ENCODE results near the gene SRPK3.

Gene SRPK3

GRCh38 chrX:153769158-153769864 lies 11.5 kb upstream of the SRPK3 start:
- DNase-seq (ENCODE audit: insufficient read length, low spot score): no peak
- no peak for FAIRE-seq

DNA sequence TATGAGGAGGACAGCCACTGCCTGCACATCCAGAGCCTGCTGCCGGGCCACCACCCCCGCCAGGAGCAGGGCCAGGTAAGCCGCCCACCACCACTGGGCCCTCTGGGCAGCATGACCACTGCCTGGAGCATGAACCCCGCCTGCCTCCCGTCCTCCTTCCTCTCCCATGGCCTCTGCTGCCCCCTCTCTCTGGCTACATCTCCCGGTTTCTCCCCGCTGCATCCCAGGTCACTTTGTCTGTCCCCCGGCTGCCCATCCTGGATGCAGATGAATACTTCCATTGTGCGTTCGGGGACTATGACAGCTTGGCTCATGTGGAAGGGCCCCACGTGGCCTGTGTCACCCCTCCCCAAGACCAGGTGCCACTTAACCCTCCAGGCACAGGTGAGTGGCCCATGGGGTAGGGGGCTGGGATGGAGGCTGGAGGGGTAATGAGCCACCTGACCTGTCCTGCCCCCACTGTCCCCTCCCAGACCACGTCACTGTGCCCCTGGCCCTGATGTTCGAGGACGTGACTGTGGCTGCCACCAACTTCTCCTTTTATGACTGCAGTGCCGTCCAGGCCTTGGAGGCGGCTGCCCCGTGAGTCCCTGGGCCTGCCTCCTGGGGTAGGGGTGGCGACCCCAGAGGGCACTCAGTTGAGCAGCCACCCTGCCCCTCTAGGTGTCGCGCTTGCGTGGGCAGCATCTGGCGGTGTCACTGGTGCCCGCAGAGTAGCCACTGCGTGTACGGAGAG lies 10.8 kb upstream of the SRPK3 start:
- DNase-seq (ENCODE audit: insufficient read length, low spot score): no peak
- no peak for FAIRE-seq

GRCh38 chrX:153770601-153771414 lies 10.0 kb upstream of the SRPK3 start:
- no peak for DNase-seq (ENCODE audit: insufficient read length, low spot score)
- no peak for FAIRE-seq

DNA sequence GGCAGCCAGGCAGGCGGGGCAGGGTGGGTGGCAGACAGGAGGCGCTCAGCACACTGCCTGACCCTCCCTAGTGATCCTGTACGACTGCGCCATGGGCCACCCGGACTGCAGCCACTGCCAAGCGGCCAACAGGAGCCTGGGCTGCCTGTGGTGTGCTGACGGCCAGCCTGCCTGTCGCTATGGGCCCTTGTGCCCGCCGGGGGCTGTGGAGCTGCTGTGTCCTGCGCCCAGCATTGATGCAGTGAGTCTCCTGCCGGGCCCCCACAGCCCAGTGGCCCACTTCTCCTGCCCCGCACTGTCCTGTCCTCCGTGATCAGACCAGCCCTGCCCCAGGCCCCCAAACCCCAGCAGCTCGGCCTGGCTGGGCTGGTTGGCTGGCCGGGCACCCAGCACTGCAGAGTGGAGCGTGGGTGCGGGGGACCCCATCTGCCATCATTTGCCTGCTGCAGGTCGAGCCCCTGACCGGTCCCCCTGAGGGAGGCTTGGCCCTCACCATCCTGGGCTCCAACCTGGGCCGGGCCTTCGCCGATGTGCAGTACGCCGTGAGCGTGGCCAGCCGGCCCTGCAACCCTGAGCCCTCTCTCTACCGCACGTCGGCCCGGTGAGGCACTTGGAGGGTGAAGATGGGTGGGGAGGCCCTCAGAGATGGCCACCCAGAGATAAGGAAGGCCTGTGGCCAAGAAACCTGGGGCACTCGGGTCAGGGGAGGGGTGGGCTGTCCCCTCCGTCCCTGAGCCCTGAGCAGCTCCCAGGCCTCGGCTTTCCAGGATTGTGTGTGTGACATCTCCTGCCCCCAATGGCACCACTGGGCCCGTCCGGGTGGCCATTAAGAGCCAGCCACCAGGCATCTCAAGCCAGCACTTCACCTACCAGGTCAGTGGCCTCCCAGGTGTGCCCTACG lies 9.2 kb upstream of the SRPK3 start:
- DNase-seq (ENCODE audit: insufficient read length, low spot score) (no peak), FAIRE-seq (no peak)

- no peak for DNase-seq (ENCODE audit: insufficient read length, low spot score)
- no peak for FAIRE-seq
Measured at GRCh38 chrX:153772316-153773217, 8.3 kb upstream of the SRPK3 start.

- DNase-seq (ENCODE audit: insufficient read length, low spot score) (no peak), FAIRE-seq (no peak)
Measured at GRCh38 chrX:153773218-153773611, 7.6 kb upstream of the SRPK3 start.

DNA sequence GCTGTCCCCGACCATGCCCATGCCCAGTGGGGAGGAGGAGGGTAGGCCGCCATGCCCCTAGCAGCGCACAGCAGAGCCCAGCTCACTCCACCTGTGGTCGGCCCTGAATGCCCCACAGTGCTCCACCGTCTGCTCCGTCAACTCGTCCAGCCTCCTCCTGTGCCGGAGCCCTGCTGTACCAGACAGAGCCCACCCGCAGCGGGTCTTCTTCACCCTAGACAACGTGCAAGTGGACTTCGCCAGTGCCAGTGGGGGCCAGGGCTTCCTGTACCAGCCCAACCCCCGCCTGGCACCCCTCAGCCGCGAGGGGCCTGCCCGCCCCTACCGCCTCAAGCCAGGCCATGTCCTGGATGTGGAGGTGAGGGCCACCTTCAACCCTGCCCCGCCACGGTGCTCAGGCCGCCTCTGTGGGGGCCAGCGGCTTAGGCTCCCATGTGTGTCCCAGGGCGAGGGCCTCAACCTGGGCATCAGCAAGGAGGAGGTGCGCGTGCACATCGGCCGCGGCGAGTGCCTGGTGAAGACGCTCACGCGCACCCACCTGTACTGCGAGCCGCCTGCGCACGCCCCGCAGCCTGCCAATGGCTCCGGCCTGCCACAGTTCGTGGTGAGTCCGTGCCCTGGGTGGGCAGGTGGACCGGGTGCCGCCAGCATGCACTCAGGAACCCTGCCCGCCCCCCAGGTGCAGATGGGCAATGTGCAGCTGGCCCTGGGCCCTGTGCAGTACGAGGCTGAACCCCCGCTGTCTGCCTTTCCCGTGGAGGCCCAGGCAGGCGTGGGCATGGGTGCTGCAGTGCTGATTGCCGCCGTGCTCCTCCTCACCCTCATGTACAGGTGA lies 6.9 kb upstream of the SRPK3 start:
- FAIRE-seq (no peak), DNase-seq (ENCODE audit: insufficient read length, low spot score) (no peak)

GRCh38 chrX:153774576-153775292 lies 6.1 kb upstream of the SRPK3 start:
- FAIRE-seq: no peak
- no peak for DNase-seq (ENCODE audit: insufficient read length, low spot score)

DNA sequence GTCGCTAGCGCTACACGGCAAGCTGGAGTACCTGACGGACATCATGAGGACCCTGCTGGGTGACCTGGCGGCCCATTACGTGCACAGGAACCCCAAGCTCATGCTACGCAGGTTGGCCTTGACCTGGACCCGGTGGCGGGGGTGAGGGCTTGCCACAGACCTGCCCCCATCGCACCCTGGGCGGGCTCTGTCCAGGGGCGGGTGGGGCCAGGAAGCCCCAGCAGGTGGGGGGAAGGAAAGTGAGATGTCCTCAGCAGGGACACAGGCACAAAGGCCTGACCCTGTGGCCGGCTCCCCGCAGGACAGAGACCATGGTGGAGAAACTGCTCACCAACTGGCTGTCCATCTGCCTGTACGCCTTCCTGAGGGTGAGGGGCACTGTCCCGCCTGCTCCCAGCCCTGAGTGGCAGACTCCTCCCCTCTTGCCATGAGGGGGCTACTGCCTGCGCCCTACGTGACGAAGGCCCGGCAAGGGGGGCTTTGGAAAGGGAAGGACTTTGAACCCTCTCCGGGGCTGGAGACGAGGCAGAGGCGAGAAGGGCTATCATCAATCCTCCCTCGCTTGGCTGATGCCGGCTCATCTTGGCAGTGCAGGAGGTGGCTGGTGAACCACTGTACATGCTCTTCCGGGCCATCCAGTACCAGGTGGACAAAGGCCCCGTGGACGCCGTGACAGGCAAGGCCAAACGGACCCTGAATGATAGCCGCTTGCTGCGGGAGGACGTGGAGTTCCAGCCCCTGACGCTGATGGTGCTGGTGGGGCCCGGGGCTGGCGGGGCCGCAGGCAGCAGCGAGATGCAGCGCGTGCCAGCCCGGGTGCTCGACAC lies 5.3 kb upstream of the SRPK3 start:
- DNase-seq (ENCODE audit: insufficient read length, low spot score) (no peak), FAIRE-seq (no peak)

DNA sequence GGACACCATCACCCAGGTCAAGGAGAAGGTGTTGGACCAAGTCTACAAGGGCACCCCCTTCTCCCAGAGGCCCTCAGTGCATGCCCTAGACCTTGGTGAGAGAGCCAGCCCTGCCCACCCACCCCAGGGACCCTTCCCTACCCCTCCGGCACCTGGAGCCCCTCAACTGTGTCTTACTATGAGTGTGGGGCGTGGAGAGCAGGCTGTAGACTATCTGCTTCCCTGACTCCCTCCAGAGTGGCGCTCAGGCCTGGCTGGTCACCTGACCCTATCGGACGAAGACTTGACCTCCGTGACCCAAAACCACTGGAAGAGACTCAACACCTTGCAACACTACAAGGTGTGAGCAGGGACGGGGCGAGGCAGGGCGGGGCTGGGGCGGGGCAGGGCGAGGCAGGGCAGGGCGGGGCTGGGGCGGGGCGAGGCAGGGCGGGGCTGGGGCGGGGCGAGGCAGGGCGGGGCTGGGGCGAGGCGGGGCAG lies 4.7 kb upstream of the SRPK3 start:
- FAIRE-seq (no peak), DNase-seq (ENCODE audit: insufficient read length, low spot score) (no peak)

DNA sequence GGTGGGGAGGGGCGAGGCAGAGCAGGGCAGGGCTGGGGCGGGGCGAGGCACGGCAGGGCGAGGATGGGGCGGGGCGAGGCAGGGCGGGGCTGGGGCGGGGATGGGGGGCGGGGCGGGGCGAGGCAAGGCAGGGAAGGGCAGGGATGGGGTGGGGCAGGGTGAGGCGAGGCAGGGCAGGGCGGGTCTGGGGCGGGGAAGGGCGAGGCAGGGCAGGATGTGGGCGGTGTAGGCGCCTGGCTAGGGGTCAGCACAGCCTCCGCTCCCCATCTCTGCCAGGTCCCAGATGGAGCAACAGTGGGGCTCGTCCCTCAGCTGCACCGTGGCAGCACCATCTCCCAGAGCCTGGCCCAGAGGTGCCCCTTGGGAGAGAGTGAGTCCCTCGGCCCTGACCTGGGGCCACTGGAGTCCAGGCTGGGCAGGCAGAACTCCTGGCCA lies 4.2 kb upstream of the SRPK3 start:
- no peak for DNase-seq (ENCODE audit: insufficient read length, low spot score)
- no peak for FAIRE-seq

GRCh38 chrX:153777261-153778090 lies 3.4 kb upstream of the SRPK3 start:
- FAIRE-seq (no peak), DNase-seq (ENCODE audit: insufficient read length, low spot score) (no peak)

DNA sequence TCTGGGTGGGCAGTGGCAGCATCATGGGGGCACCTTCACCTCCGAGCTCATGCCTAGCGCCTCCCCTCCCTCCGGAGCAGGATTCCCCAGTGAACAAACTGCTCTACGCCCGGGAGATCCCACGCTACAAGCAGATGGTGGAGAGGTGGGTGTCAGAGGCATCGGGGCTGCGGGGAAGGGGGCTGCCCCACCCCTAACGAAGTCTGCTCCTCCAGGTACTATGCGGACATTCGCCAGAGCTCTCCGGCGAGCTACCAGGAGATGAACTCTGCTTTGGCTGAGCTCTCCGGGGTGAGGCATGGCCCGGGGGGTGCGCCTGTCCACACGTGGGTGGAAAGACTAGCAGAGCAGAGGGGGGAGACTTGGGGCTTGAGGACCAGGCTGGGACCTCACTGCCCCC lies 2.7 kb upstream of the SRPK3 start:
- FAIRE-seq (no peak), DNase-seq (ENCODE audit: insufficient read length, low spot score) (no peak)

DNA sequence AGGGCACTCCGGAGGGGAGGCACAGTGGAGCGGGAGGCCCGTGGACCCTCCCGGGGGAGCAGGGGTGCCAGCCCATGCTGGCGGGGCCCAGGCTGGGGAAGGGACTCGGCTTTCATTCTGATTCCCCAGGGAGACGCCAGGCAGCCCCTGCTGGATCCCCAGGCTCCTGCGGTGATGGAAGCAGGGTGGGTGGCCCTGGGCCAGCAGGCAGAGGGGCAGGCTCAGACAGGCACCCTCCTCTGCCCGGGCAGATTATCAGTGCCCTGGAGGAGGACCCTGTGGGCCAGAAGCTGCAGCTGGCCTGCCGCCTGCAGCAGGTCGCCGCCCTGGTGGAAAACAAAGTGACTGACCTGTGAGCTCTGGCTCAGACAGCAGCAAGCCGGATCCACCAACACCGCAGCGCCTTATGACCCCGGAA lies 2.1 kb upstream of the SRPK3 start:
- DNase-seq (ENCODE audit: insufficient read length, low spot score): no peak
- no peak for FAIRE-seq

DNA sequence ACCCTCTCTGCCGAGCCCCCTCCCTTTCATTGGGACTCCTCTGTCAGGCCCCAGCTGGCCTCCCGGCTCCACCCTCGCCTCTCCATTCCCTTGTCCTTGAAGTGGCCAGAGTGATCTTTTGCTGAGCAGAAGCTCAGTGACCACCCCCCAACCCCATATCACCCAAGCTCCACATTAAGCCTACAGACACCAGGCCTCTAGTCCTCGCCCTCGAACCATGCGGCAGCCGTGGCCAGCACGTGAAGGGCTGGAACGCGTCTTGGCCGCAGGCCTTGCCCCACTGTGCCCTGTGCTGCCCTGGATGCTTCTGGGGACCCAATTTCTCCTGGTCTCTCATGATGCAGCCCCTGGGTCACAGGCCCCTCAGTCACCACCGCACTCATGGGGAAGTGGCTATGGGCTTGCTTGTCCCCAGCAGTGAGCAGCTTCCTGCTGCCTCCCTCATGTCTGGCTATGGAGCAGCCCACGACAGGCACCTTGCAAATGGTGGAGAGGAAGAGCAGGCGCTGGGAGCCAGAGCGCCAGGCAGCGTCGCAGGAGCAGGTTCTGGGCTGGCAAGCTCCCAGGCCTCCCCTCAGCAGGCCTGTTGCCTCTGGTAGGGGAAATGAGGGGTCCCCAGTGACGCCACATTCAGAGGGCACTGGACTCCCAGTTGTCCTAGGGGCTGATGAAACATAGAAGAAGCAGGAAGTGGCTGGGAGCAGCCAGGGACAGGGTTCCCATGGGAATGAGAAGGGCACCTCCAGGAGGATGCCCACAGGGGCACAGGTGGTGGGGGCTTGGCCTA lies 757 bp upstream of the SRPK3 start:
- no peak for FAIRE-seq
- DNase-seq (ENCODE audit: insufficient read length, low spot score): no peak
